Keratinocyte (primary cell): ENCODE results near the gene INPP5B.
"Not testable (repeated sequence)": the region's sequence is repeated elsewhere in the genome, so short reads cannot be mapped to it uniquely, and the experiment has no call there.

Source experiments
- EZH2 ChIP-seq: IDR thresholded peaks from one replicate; pipeline ENCODE4 v1.6.1; 2012; ENCODE audit warnings: inconsistent platforms, mild to moderate bottlenecking, low read length, moderate library complexity
- TF ChIP-seq, protein P1 (sequence below), 3 experiments: IDR thresholded peaks in 1 of 3; conservative IDR thresholded peaks in 1 of 3; optimal IDR thresholded peaks in 1 of 3; 2 replicates in 2 of 3; 3 replicates in 1 of 3; pipeline versions ENCODE3 to v1.5.1; 2011; ENCODE audit warnings: low read length in 3 of 3, mild to moderate bottlenecking in 3 of 3, moderate library complexity in 2 of 3, control low read depth in 1 of 3, inconsistent platforms in 1 of 3; ENCODE audit not compliant: insufficient read depth in 2 of 3; ENCODE audit errors: extremely low read depth in 1 of 3

- TF ChIP-seq, protein P1, sequence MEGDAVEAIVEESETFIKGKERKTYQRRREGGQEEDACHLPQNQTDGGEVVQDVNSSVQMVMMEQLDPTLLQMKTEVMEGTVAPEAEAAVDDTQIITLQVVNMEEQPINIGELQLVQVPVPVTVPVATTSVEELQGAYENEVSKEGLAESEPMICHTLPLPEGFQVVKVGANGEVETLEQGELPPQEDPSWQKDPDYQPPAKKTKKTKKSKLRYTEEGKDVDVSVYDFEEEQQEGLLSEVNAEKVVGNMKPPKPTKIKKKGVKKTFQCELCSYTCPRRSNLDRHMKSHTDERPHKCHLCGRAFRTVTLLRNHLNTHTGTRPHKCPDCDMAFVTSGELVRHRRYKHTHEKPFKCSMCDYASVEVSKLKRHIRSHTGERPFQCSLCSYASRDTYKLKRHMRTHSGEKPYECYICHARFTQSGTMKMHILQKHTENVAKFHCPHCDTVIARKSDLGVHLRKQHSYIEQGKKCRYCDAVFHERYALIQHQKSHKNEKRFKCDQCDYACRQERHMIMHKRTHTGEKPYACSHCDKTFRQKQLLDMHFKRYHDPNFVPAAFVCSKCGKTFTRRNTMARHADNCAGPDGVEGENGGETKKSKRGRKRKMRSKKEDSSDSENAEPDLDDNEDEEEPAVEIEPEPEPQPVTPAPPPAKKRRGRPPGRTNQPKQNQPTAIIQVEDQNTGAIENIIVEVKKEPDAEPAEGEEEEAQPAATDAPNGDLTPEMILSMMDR (optimal IDR thresholded peaks at IDR 0.05 in 1 of 3, IDR thresholded peaks at IDR 0.05 in 1 of 3, conservative IDR thresholded peaks at IDR 0.05 in 1 of 3; ENCODE audit: extremely low read depth in 1 of 3, insufficient read depth in 2 of 3, low read length in 3 of 3): not testable (repeated sequence)
- TF ChIP-seq EZH2: not testable (repeated sequence)
Measured at GRCh38 chr1:37897563-37897962, 49.3 kb downstream of the INPP5B start.
